Adrenal gland (tissue), 5 donors: ENCODE results near the gene KLF11.

ENCODE experiments used
- CTCF ChIP-seq, 6 experiments: fragments of 450-650 bp in 4 of 6; fragments of 200-600 bp in 2 of 6; sonication (generic) in 1 of 6; IDR thresholded peaks; 1 replicate in 5 of 6; 2 replicates in 1 of 6; pipeline versions ENCODE4 v1.5.1 to v1.8.0; 2016 to 2021; ENCODE audit warnings: antibody characterized with exemption in 6 of 6, mild to moderate bottlenecking in 2 of 6, moderate library complexity in 1 of 6
- POLR2A ChIP-seq, 2 donors: fragments of 450-650 bp; IDR thresholded peaks; one replicate each; pipeline ENCODE4 v1.6.1; 2017; ENCODE audit warnings: antibody characterized with exemption in 2 of 2, mild to moderate bottlenecking in 2 of 2, moderate library complexity in 1 of 2
- donor health status: DM: no; HTN: no; CAD: no.

GRCh38 chr2:10071595-10071994, 28.2 kb downstream of the KLF11 start:
- TF ChIP-seq CTCF (IDR thresholded peaks at IDR 0.05) (no peak), POLR2A (IDR thresholded peaks at IDR 0.05) (no peak)
